ENCODE results near the gene AKR1E2. TPM values are rescaled to one million over a fixed set of nuclear protein-coding genes. Genes with fewer than 3 reads are reported as not detected.

The AKR1E2 gene
- total RNA-seq, 1 donor from 2014 or later: 7.9 TPM

- no peaks in the 10 kb centered on the region for H3K27me3 Mint-ChIP-seq
- no peak overlapping the region for H3K4me3 Mint-ChIP-seq
- no peaks in the 10 kb centered on the region for H3K36me3 Mint-ChIP-seq (ENCODE audit: low read depth)
- H3K27ac Mint-ChIP-seq: no peak overlapping the region
- no peak for DNase-seq
- H3K9me3 Mint-ChIP-seq: peaks cover 5% of the 10 kb centered on the region
- H3K4me1 Mint-ChIP-seq: peaks cover 4% of the 10 kb centered on the region
- intact Hi-C loops (cut with micrococcal nuclease): no loop called here
Measured at GRCh38 chr10:4865945-4866661, 40.1 kb downstream of the AKR1E2 start.

GRCh38 chr10:4867109-4867519 lies 41.1 kb downstream of the AKR1E2 start:
- Mint-ChIP-seq H3K36me3 (ENCODE audit: low read depth) (no peaks in the 10 kb centered on the region), H3K27me3 (no peaks in the 10 kb centered on the region), H3K4me3 (no peak overlapping the region), H3K9me3 (peaks cover 5% of the 10 kb centered on the region), H3K27ac (no peak overlapping the region), H3K4me1 (peaks cover 4% of the 10 kb centered on the region)
- DNase-seq: no peak
- intact Hi-C loops (cut with micrococcal nuclease): no loop called here

- Mint-ChIP-seq H3K27ac (no peak overlapping the region), H3K27me3 (no peaks in the 10 kb centered on the region), H3K4me3 (no peak overlapping the region), H3K4me1 (peaks cover 4% of the 10 kb centered on the region), H3K36me3 (ENCODE audit: low read depth) (no peaks in the 10 kb centered on the region), H3K9me3 (no peaks in the 10 kb centered on the region)
- DNase-seq: no peak
- intact Hi-C loops (cut with micrococcal nuclease): no loop called here
Measured at GRCh38 chr10:4867520-4868356, 41.7 kb downstream of the AKR1E2 start.

GRCh38 chr10:4868357-4868657 lies 42.3 kb downstream of the AKR1E2 start:
- no peak overlapping the region for H3K4me3 Mint-ChIP-seq
- intact Hi-C loops (cut with micrococcal nuclease): no loop called here
- no peak overlapping the region for H3K27ac Mint-ChIP-seq

GRCh38 chr10:4882704-4883078 lies 56.7 kb downstream of the AKR1E2 start:
- no peaks in the 10 kb centered on the region for H3K27me3 Mint-ChIP-seq
- intact Hi-C loops (cut with micrococcal nuclease): no loop called here
- H3K36me3 Mint-ChIP-seq (ENCODE audit: low read depth): no peaks in the 10 kb centered on the region
- H3K4me3 Mint-ChIP-seq: no peak overlapping the region
- DNase-seq: no peak
- H3K27ac Mint-ChIP-seq: no peak overlapping the region
- H3K9me3 Mint-ChIP-seq: no peaks in the 10 kb centered on the region
- no peaks in the 10 kb centered on the region for H3K4me1 Mint-ChIP-seq

More at GRCh38 chr10:4868357-4868657, 42.3 kb downstream of the AKR1E2 start:
- no peaks in the 10 kb centered on the region for H3K27me3 Mint-ChIP-seq
- DNase-seq: no peak
- no peaks in the 10 kb centered on the region for H3K9me3 Mint-ChIP-seq
- H3K36me3 Mint-ChIP-seq (ENCODE audit: low read depth): no peaks in the 10 kb centered on the region
- H3K4me1 Mint-ChIP-seq: peaks cover 4% of the 10 kb centered on the region

- Mint-ChIP-seq H3K9me3 (no peaks in the 10 kb centered on the region), H3K27me3 (no peaks in the 10 kb centered on the region), H3K4me3 (no peak overlapping the region), H3K4me1 (no peaks in the 10 kb centered on the region), H3K36me3 (ENCODE audit: low read depth) (no peaks in the 10 kb centered on the region), H3K27ac (no peak overlapping the region)
- intact Hi-C loops (cut with micrococcal nuclease): no loop called here
- no peak for DNase-seq
Measured at GRCh38 chr10:4883079-4883739, 57.2 kb downstream of the AKR1E2 start.

- no peaks in the 10 kb centered on the region for H3K36me3 Mint-ChIP-seq (ENCODE audit: low read depth)
- no peak overlapping the region for H3K27ac Mint-ChIP-seq
- H3K4me1 Mint-ChIP-seq: no peaks in the 10 kb centered on the region
Measured at GRCh38 chr10:4885162-4885561, 59.2 kb downstream of the AKR1E2 start.

GRCh38 chr10:4887501-4887900 lies 61.5 kb downstream of the AKR1E2 start:
- H3K36me3 Mint-ChIP-seq (ENCODE audit: low read depth): no peaks in the 10 kb centered on the region
- no peaks in the 10 kb centered on the region for H3K9me3 Mint-ChIP-seq
- H3K27me3 Mint-ChIP-seq: no peaks in the 10 kb centered on the region
- H3K27ac Mint-ChIP-seq: no peak overlapping the region
- no peaks in the 10 kb centered on the region for H3K4me1 Mint-ChIP-seq
- H3K4me3 Mint-ChIP-seq: no peak overlapping the region
- no peak for DNase-seq
- intact Hi-C loops (cut with micrococcal nuclease): no loop called here

More at GRCh38 chr10:4885162-4885561, 59.2 kb downstream of the AKR1E2 start:
- no peaks in the 10 kb centered on the region for H3K9me3 Mint-ChIP-seq
- H3K27me3 Mint-ChIP-seq: no peaks in the 10 kb centered on the region
- DNase-seq: no peak
- H3K4me3 Mint-ChIP-seq: no peak overlapping the region
- intact Hi-C loops (cut with micrococcal nuclease): no loop called here

GRCh38 chr10:4888236-4888635 lies 62.2 kb downstream of the AKR1E2 start:
- Mint-ChIP-seq H3K36me3 (ENCODE audit: low read depth) (no peaks in the 10 kb centered on the region), H3K27ac (no peak overlapping the region), H3K27me3 (no peaks in the 10 kb centered on the region), H3K4me3 (no peak overlapping the region), H3K4me1 (no peaks in the 10 kb centered on the region), H3K9me3 (no peaks in the 10 kb centered on the region)
- no peak for DNase-seq
- intact Hi-C loops (cut with micrococcal nuclease): no loop called here

GRCh38 chr10:4889959-4890358 lies 64.0 kb downstream of the AKR1E2 start:
- no peak overlapping the region for H3K27ac Mint-ChIP-seq
- no peaks in the 10 kb centered on the region for H3K4me1 Mint-ChIP-seq
- H3K9me3 Mint-ChIP-seq: no peaks in the 10 kb centered on the region
- no peaks in the 10 kb centered on the region for H3K36me3 Mint-ChIP-seq (ENCODE audit: low read depth)
- DNase-seq: no peak
- H3K27me3 Mint-ChIP-seq: no peaks in the 10 kb centered on the region
- intact Hi-C loops (cut with micrococcal nuclease): no loop called here
- H3K4me3 Mint-ChIP-seq: no peak overlapping the region

- Mint-ChIP-seq H3K4me3 (no peak overlapping the region), H3K4me1 (no peaks in the 10 kb centered on the region), H3K36me3 (ENCODE audit: low read depth) (no peaks in the 10 kb centered on the region), H3K27me3 (no peaks in the 10 kb centered on the region), H3K27ac (no peak overlapping the region), H3K9me3 (no peaks in the 10 kb centered on the region)
- no peak for DNase-seq
- intact Hi-C loops (cut with micrococcal nuclease): no loop called here
Measured at GRCh38 chr10:4892681-4893080, 66.7 kb downstream of the AKR1E2 start.

- H3K27ac Mint-ChIP-seq: no peak overlapping the region
- H3K36me3 Mint-ChIP-seq (ENCODE audit: low read depth): no peaks in the 10 kb centered on the region
- DNase-seq: no peak
- intact Hi-C loops (cut with micrococcal nuclease): no loop called here
- no peak overlapping the region for H3K4me3 Mint-ChIP-seq
- no peaks in the 10 kb centered on the region for H3K4me1 Mint-ChIP-seq
- H3K9me3 Mint-ChIP-seq: peaks cover 6% of the 10 kb centered on the region
- no peaks in the 10 kb centered on the region for H3K27me3 Mint-ChIP-seq
Measured at GRCh38 chr10:4894335-4894734, 68.3 kb downstream of the AKR1E2 start.

All from activated CD4-positive, alpha-beta T cell treated with anti-CD3 and anti-CD28 coated beads, Interleukin-2, amount 10 ng/mL, durations not matched to agents 24 days and 14 days (primary cell).